Measurements from ENCODE around the gene HTRA2.

Gene HTRA2

GRCh38 chr2:74514368-74515270 lies 15.1 kb upstream of the HTRA2 start, which contains the start of gene TLX2:
TLX2 (plus strand) TSS chr2:74514450; CDS start chr2:74514807, 357 bp downstream.
- peak within 1 kb of the TSS; percentile 20 for H3K4me3 ChIP-seq (ENCODE audit: low read depth, low read length)

DNA sequence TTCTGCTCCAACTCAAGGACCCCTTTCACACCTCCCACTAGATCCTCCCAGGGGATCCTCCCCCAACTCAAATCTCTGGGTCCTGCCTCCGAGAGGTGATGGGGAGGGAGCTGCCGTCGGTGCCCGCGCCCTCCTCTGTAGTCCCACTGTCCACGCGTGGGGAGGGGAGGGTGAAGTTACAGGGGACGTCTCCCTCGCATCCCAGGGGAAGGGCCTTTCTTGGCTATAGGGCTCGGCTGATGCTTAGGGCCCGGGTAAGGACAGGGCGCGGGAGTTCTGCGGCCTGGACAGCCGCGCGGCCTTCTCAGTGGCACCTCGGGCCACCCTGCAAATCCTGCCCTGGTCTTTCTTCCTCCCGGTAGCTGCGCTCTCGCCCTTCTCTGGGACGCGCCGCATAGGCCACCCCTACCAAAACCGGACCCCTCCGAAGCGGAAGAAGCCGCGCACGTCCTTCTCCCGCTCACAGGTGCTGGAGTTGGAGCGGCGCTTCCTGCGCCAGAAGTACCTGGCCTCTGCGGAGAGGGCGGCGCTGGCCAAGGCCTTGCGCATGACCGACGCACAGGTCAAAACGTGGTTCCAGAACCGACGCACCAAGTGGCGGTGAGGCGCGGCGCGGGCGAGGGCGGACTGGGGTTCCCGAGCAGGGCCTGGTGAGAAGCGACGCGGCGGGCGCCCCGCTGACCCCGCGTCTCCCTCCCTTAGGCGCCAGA lies 14.3 kb upstream of the HTRA2 start:
- no peak overlapping the region for H3K4me3 ChIP-seq (ENCODE audit: low read depth, low read length)

DNA sequence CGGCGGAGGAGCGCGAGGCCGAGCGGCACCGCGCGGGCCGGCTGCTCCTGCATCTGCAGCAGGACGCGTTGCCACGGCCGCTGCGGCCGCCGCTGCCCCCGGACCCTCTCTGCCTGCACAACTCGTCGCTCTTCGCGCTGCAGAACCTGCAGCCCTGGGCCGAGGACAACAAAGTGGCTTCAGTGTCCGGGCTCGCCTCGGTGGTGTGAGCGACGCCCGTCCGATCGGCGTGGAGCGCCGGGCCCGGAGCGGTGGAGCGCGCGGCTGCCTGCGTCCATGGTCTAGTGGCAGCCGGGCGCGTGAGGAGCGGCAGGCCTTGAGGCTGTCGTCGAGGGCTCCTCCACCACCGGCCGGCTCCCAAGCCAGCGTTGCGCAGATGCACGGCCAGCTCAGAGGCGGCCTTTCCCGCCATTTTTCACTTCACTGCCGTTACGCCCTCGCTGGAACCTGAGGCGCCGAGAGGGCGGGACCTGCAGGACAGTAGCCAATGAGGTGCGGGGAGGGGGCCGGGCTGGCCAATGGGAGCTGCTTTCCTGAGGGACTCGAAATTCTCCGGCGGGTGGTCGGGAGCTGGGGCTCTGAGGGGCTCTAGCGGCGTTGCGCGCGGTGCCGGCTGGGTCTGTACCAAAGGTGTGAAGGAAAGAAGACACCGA lies 13.6 kb upstream of the HTRA2 start:
- H3K4me3 ChIP-seq (ENCODE audit: low read depth, low read length) = no peak overlapping the region

- H3K4me3 ChIP-seq (ENCODE audit: low read depth, low read length) = no peak overlapping the region
Measured at GRCh38 chr2:74516650-74517049, 13.1 kb upstream of the HTRA2 start.

- no peak overlapping the region for H3K4me3 ChIP-seq (ENCODE audit: low read depth, low read length)
Measured at GRCh38 chr2:74522516-74522915, 7.2 kb upstream of the HTRA2 start.

DNA sequence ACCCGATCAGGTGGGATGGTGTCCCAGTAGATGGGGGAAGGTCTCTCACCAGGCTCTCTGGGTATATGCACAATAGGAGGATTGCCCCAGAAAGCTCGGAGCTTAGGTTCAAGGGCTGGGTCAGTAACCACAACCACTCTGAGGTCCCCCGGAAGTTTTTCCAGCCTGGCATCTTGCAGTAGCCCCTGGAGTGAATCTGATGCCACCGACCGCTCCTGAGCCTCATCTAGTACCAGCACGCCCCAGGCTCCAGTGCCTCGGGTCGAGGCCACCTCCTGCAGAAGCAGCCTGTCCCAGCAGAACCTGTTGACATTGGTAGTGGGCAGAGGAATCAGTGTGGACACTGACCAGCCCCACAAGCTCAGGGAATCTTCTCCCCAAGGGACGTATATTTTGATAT lies 5.7 kb upstream of the HTRA2 start:
- no peak overlapping the region for H3K4me3 ChIP-seq (ENCODE audit: low read depth, low read length)

DNA sequence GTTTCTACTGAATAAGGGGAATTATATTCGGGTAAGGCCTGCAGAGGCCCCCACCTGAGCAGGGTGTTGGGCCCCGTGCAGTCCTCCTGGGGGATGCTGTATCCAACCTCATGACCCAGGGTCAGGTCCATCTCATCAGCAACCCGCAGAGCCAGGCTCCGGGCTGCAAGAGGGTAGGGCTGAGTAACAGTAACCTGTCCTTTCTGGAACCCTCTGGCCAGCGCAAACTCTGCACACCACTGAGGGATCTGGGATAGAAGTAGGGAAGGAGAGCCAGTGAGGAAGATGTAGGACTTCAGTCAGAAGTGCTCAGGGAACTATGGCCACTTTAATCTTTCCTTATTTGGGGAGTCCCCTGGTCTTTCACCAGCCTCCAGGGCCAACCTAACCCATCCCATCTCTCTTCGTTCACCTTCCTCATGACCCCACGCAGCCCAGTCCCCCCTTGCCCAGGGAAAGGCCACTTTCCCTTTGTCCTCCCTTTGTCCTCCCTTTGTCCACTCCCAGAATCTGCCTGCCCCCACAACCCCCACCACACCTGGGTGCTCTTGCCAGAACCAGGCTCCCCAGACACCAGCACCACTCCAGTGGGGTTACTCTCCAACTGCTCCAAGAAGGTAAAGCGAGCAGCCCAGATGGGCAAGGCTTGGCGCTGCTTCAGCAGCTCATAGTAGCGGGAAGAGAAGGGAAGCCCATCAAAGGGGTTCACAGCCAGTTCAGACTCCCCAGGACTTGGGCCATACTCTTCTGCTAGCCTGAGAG lies 4.6 kb upstream of the HTRA2 start:
- no peak overlapping the region for H3K4me3 ChIP-seq (ENCODE audit: low read depth, low read length)

DNA sequence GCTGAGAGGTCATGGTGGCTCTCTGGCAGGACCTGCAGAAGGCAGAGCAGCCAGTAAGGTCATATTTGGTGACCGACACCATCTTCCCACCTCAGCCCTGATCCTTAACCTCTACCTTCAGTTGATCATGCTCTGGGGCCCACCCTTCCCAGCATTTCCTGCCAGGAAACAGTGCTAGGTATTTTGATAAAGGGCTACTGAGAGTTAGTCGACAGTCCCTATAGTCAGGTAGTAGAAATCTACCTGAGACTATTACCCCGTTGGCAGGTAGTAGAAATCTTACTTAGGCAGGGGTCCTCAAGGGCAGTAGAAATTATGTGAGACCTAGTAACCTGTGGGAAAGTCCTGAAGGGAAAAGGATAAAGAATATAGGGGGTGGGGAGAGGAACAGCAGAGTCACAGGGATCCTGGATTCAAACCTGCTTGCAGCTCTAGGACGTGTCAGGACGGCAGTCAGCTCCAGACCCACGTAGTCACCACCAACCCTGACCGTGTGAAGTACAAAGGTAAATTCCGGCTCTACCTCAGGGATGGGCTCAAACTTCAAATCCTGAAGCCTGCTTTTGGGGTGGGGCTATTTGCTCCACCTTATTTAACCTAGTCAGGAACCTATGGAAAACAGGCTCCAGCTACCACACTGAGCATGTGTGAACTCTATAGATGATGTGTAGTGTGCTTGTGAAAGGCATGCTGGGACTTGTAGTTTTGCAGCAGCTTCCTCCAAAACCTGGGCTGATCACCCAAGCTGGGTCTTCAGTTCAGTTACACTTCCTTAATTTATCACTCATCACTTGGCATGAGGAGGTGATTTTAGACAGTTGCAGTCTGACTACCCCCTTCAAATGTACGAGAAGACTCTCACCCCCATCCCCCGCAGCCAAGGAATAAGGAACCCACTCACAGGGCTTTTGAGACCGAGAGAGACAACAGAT lies 3.8 kb upstream of the HTRA2 start, which contains the start of gene DQX1:
Gene DQX1 (minus strand): TSS at position 515 of the 932 bp plus-strand sequence. CDS start 502 bp downstream, at position 13.
- H3K4me3 ChIP-seq (ENCODE audit: low read depth, low read length) = no peak within 1 kb of the TSS

GRCh38 chr2:74526649-74527230 lies 3.0 kb upstream of the HTRA2 start:
- H3K4me3 ChIP-seq (ENCODE audit: low read depth, low read length) = no peak overlapping the region

DNA sequence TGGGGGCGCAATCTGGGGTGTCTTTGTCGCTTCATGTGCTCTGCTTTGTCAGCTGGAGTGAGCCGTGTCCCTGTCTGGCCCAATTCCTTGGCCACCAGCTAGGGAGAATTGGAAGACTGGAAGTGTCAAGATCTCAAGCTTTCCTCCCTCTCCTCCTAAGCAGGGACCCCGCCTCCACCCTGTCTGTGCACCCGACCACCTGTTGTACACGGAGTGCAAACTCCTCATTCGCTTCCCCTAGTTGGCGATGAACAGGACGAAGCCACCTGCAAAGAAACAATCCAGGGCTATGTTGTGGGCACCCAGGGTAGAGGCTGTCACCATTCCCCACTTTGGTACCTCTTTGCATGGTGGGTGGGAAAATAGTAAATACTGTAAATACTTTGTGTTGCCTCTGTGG lies 2.0 kb upstream of the HTRA2 start:
- no peak overlapping the region for H3K4me3 ChIP-seq (ENCODE audit: low read depth, low read length)

DNA sequence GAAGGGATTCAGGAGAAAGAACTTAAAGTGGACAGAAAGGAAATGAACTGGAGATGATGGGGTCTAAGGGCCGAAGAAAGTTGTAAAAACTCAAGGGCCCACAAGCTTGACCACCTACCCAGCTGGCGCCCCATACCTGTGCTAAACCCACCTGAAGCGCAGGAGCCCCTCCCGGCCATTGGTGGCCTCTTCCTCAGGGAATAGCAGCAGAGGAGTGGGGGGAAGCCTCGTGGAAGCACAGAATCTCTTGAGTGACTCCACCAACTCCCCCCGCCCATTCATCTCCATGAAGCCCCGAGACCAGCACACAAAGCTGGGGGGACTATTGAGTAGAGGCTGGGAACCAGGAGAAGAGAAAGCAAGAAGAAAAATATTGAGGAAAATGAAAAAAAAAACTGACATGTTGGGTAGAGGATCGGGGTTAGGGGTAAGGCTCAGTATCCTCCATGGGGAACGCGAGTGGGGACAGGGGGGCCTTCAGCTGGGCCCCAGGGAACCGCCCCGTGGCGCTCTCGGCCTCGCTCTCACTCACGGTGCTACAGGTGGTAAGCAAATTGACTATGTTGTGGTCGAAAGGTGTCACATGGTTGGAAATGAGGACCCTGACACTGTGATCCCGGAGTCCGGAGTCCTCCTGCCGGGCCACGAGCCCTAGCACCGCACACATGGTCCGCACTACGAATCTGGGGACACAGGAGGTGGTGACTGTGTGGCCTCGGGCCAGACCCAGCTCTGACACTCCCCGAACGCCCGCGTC lies 955 bp upstream of the HTRA2 start:
- H3K4me3 ChIP-seq (ENCODE audit: low read depth, low read length) = peak overlapping the region; percentile 98

- H3K4me3 ChIP-seq (ENCODE audit: low read depth, low read length) = peak overlapping the region; percentile 98
Measured at GRCh38 chr2:74530239-74531187, 780 bp downstream of the HTRA2 start.

GRCh38 chr2:74531666-74532065 lies 1.9 kb downstream of the HTRA2 start:
- no peak overlapping the region for H3K4me3 ChIP-seq (ENCODE audit: low read depth, low read length)

- no peak overlapping the region for H3K4me3 ChIP-seq (ENCODE audit: low read depth, low read length)
Measured at GRCh38 chr2:74532222-74532621, 2.5 kb downstream of the HTRA2 start.

GRCh38 chr2:74533464-74533863 lies 3.7 kb downstream of the HTRA2 start:
- H3K4me3 ChIP-seq (ENCODE audit: low read depth, low read length) = no peak overlapping the region

DNA sequence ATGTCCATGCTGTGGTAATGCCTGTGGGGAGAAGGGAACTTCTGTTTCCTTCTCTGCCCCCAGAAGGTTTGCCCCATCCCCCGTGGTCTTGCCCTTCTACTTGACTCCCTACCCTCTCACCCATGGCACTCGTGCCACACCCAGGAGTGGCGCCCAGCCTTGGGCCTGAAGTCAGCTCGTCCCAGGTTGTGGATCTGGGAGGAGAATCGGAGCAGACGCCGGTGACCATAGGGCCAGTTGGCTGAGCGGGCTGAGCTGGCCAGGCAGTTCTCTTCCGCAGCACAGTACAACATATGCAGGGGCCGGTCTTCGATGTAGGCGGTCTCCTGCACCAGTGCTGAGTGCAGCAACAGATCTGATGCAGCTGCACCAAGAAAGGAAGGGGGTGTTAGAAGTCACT lies 4.7 kb downstream of the HTRA2 start:
- no peak overlapping the region for H3K4me3 ChIP-seq (ENCODE audit: low read depth, low read length)

- no peak overlapping the region for H3K4me3 ChIP-seq (ENCODE audit: low read depth, low read length)
Measured at GRCh38 chr2:74535440-74535965, 5.8 kb downstream of the HTRA2 start.

Measured in iPS-11a (cell line).